HEK293 (cell line): ENCODE results near the gene DGKH.

Experiments
- GLIS1 ChIP-seq: fragments of 450-650 bp; formaldehyde crosslinking; IDR thresholded peaks from 2 replicates; pipeline ENCODE4 v1.5.1; 2016; ENCODE audit warnings: missing biosample characterization, missing genetic modification characterization
- ZNF133 ChIP-seq: fragments of 450-650 bp; formaldehyde crosslinking; IDR thresholded peaks from 2 replicates; pipeline ENCODE4 v1.5.1; 2016; ENCODE audit warnings: missing biosample characterization, missing genetic modification characterization
- ZNF24 ChIP-seq: fragments of 450-650 bp; formaldehyde crosslinking; IDR thresholded peaks from 2 replicates; pipeline ENCODE4 v1.5.1; 2016; ENCODE audit warnings: missing biosample characterization, missing genetic modification characterization
- ZNF677 ChIP-seq: fragments of 450-650 bp; IDR thresholded peaks from 2 replicates; pipeline ENCODE4 v1.5.0; 2018; ENCODE audit warnings: missing biosample characterization, mild to moderate bottlenecking, missing genetic modification characterization, moderate library complexity
- TF ChIP-seq, protein P1 (sequence below): fragments of 450-650 bp; formaldehyde crosslinking; IDR thresholded peaks from 2 replicates; pipeline ENCODE4 v1.5.1; 2016; ENCODE audit warnings: missing biosample characterization, missing genetic modification characterization
- TF ChIP-seq, protein P2 (sequence below): fragments of 450-650 bp; formaldehyde crosslinking; IDR thresholded peaks from 2 replicates; pipeline ENCODE4 v1.5.1; 2016; ENCODE audit warnings: missing biosample characterization, missing genetic modification characterization

DNA sequence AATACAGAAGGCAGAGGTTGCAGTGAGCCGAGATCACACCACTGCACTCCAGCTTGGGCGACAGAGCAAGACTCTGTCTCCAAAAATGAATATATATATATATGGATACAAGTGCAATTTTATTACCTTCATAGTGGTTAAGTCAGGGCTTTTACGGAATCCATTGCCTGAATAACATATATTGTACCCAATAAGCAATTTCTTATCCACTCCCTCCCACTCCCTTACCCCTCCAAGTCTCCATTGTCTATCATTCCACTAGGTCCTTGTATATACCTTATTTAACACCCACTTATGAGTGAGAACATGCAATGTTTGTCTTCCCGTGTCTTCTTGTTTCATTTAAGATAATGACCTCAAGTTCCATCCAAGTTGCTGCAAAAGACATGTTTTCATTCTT is 175.2 kb downstream of the DGKH start:
- TF ChIP-seq GLIS1 (no peak), ZNF677 (no peak), ZNF24 (no peak), ZNF133 (tag by site-specific recombination) (no peak)
- TF ChIP-seq, protein P1, sequence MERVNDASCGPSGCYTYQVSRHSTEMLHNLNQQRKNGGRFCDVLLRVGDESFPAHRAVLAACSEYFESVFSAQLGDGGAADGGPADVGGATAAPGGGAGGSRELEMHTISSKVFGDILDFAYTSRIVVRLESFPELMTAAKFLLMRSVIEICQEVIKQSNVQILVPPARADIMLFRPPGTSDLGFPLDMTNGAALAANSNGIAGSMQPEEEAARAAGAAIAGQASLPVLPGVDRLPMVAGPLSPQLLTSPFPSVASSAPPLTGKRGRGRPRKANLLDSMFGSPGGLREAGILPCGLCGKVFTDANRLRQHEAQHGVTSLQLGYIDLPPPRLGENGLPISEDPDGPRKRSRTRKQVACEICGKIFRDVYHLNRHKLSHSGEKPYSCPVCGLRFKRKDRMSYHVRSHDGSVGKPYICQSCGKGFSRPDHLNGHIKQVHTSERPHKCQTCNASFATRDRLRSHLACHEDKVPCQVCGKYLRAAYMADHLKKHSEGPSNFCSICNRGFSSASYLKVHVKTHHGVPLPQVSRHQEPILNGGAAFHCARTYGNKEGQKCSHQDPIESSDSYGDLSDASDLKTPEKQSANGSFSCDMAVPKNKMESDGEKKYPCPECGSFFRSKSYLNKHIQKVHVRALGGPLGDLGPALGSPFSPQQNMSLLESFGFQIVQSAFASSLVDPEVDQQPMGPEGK: no peak
- TF ChIP-seq, protein P2, sequence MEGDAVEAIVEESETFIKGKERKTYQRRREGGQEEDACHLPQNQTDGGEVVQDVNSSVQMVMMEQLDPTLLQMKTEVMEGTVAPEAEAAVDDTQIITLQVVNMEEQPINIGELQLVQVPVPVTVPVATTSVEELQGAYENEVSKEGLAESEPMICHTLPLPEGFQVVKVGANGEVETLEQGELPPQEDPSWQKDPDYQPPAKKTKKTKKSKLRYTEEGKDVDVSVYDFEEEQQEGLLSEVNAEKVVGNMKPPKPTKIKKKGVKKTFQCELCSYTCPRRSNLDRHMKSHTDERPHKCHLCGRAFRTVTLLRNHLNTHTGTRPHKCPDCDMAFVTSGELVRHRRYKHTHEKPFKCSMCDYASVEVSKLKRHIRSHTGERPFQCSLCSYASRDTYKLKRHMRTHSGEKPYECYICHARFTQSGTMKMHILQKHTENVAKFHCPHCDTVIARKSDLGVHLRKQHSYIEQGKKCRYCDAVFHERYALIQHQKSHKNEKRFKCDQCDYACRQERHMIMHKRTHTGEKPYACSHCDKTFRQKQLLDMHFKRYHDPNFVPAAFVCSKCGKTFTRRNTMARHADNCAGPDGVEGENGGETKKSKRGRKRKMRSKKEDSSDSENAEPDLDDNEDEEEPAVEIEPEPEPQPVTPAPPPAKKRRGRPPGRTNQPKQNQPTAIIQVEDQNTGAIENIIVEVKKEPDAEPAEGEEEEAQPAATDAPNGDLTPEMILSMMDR: no peak
